Ectodermal cell (in vitro differentiated cells): ENCODE results near the gene RIMS4.
"Not testable (repeated sequence)": the region's sequence is repeated elsewhere in the genome, so short reads cannot be mapped to it uniquely, and the experiment has no call there.

ENCODE experiments used
- H3K27ac ChIP-seq: 2 replicates; pipeline ENCODE4 v1.7.0; 2013; ENCODE audit warnings: mild to moderate bottlenecking, low read depth, low read length; ENCODE audit not compliant: insufficient read depth, poor library complexity, severe bottlenecking
- H3K27me3 ChIP-seq: 2 replicates; pipeline ENCODE4 v1.7.0; 2013; ENCODE audit warnings: mild to moderate bottlenecking, low read length; ENCODE audit not compliant: insufficient read depth, control insufficient read depth, poor library complexity, severe bottlenecking
- H3K36me3 ChIP-seq: one replicate; pipeline ENCODE4 v1.7.0; 2013; ENCODE audit warnings: low read length; ENCODE audit not compliant: control insufficient read depth, insufficient read depth
- H3K4me1 ChIP-seq: one replicate; pipeline ENCODE4 v1.7.0; 2013; ENCODE audit warnings: low read length; ENCODE audit not compliant: control insufficient read depth, insufficient read depth
- H3K4me3 ChIP-seq: 2 replicates; pipeline ENCODE4 v1.7.0; 2013; ENCODE audit warnings: low read depth, low read length, control low read depth; ENCODE audit not compliant: insufficient read depth
- H3K9me3 ChIP-seq: 2 replicates; pipeline ENCODE4 v1.7.0; 2013; ENCODE audit warnings: mild to moderate bottlenecking, low read length, moderate library complexity; ENCODE audit not compliant: control insufficient read depth
- WGBS, 2 experiments: methylation state at CpG; one replicate each; pipeline ENCODE4 v1.1.7; 2013; ENCODE audit warnings: missing lambda C conversion rate in 2 of 2; 5-methylcytosine and 5-hydroxymethylcytosine counted together

RIMS4 gene

GRCh38 chr20:44768854-44769480 is 41.4 kb downstream of the RIMS4 start:
- WGBS, 2 experiments = 86 to 87% methylated on average over 5 of the region's 5 CpGs
- Histone ChIP-seq H3K27ac (no peak overlapping the region), H3K27me3 (no peaks in the 10 kb centered on the region)

DNA sequence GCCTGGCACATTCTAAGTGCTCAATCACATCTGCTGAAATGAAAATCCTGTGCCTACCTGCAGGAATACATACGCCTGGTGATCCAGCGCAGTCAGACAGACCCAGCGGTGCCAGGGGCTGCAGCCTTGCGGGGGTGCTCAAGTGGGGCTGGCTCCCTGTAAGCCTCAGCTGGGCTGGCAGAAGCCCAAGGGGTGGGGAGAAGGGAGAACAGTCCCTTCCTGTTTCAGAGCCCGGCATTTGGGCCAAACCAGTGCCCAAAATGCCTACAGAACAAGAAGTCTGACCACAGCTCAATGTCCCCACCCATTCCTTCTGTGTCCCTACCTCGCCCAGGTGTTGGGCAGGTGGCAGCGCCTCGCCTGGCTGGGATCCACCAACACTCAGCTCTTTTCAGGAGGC is 42.1 kb downstream of the RIMS4 start:
- Histone ChIP-seq H3K4me1 (peaks cover under 1% of the 10 kb centered on the region), H3K27me3 (no peaks in the 10 kb centered on the region), H3K36me3 (no peaks in the 10 kb centered on the region), H3K27ac (no peak overlapping the region), H3K4me3 (no peak overlapping the region), H3K9me3 (no peaks in the 10 kb centered on the region)
- WGBS, 2 experiments = 90 to 93% methylated on average over 8 of the region's 8 CpGs

More at GRCh38 chr20:44768854-44769480, 41.4 kb downstream of the RIMS4 start:
- H3K36me3 ChIP-seq = no peaks in the 10 kb centered on the region
- no peaks in the 10 kb centered on the region for H3K9me3 ChIP-seq
- H3K4me1 ChIP-seq = no peaks in the 10 kb centered on the region
- no peak overlapping the region for H3K4me3 ChIP-seq

GRCh38 chr20:44765701-44766347 is 44.5 kb downstream of the RIMS4 start:
- H3K36me3 ChIP-seq = no peaks in the 10 kb centered on the region
- H3K4me3 ChIP-seq = no peak overlapping the region
- no peak overlapping the region for H3K27ac ChIP-seq
- H3K4me1 ChIP-seq = peaks cover 14% of the 10 kb centered on the region
- no peaks in the 10 kb centered on the region for H3K9me3 ChIP-seq
- 81 to 88% methylated on average over 6 to 7 of the region's 7 CpGs for WGBS, 2 experiments
- no peaks in the 10 kb centered on the region for H3K27me3 ChIP-seq

- 62 to 78% methylated on average over 4 of the region's 4 CpGs for WGBS, 2 experiments
- Histone ChIP-seq H3K36me3 (no peaks in the 10 kb centered on the region), H3K27me3 (peaks cover 4% of the 10 kb centered on the region), H3K4me3 (no peak overlapping the region), H3K9me3 (no peaks in the 10 kb centered on the region), H3K4me1 (peaks cover 14% of the 10 kb centered on the region), H3K27ac (no peak overlapping the region)
These were observed 45.3 kb downstream of the RIMS4 start for GRCh38 chr20:44765091-44765490.

- not testable (repeated sequence) for H3K27ac ChIP-seq, H3K36me3 ChIP-seq, H3K4me3 ChIP-seq, H3K9me3 ChIP-seq
- H3K27me3 ChIP-seq = peaks cover 11% of the 10 kb centered on the region
- 84 to 88% methylated on average over 2 to 3 of the region's 3 CpGs for WGBS, 2 experiments
- H3K4me1 ChIP-seq = peaks cover 14% of the 10 kb centered on the region
These were observed 46.5 kb downstream of the RIMS4 start for GRCh38 chr20:44763798-44764197.

- no peak overlapping the region for H3K27ac ChIP-seq
- WGBS, 2 experiments = 80 to 82% methylated on average over 10 of the region's 10 CpGs
These were observed 47.7 kb downstream of the RIMS4 start for GRCh38 chr20:44762466-44763140.

DNA sequence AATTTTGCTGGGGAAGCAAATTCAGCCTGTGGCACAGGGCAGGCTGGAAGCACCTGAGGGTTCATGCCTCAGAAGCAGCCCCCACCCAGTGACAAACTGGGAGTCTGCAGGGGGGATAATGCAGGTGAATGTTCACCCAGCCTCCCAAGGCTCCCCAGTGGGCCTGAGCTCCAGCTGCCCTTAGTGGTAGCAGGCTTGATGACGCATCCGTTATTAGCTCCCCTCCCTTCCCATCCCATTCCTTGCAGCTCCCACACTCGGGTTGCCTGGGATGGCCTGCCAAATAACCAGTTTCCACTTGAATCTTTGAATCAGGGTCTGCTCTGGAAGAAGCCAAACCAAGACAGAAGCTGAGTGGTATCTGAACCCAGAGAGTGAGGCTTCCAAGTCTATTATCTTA is 48.9 kb downstream of the RIMS4 start:
- 72 to 74% methylated on average over 3 of the region's 3 CpGs for WGBS, 2 experiments
- Histone ChIP-seq H3K4me3 (no peak overlapping the region), H3K27ac (no peak overlapping the region)

More at GRCh38 chr20:44762466-44763140, 47.7 kb downstream of the RIMS4 start:
- H3K9me3 ChIP-seq = no peaks in the 10 kb centered on the region
- no peak overlapping the region for H3K4me3 ChIP-seq
- peaks cover 14% of the 10 kb centered on the region for H3K4me1 ChIP-seq
- H3K27me3 ChIP-seq = peaks cover 11% of the 10 kb centered on the region
- H3K36me3 ChIP-seq = no peaks in the 10 kb centered on the region

GRCh38 chr20:44759595-44759994 is 50.8 kb downstream of the RIMS4 start:
- no peaks in the 10 kb centered on the region for H3K9me3 ChIP-seq
- H3K27me3 ChIP-seq = peaks cover 11% of the 10 kb centered on the region
- H3K27ac ChIP-seq = no peak overlapping the region
- H3K4me3 ChIP-seq = no peak overlapping the region
- no peaks in the 10 kb centered on the region for H3K36me3 ChIP-seq
- WGBS, 2 experiments = 93 to 96% methylated on average over 1 of the region's 1 CpG
- H3K4me1 ChIP-seq = peaks cover 14% of the 10 kb centered on the region

More for the DNA sequence above, 48.9 kb downstream of the RIMS4 start:
- no peaks in the 10 kb centered on the region for H3K9me3 ChIP-seq
- H3K27me3 ChIP-seq = peaks cover 11% of the 10 kb centered on the region
- H3K36me3 ChIP-seq = no peaks in the 10 kb centered on the region
- peaks cover 14% of the 10 kb centered on the region for H3K4me1 ChIP-seq

DNA sequence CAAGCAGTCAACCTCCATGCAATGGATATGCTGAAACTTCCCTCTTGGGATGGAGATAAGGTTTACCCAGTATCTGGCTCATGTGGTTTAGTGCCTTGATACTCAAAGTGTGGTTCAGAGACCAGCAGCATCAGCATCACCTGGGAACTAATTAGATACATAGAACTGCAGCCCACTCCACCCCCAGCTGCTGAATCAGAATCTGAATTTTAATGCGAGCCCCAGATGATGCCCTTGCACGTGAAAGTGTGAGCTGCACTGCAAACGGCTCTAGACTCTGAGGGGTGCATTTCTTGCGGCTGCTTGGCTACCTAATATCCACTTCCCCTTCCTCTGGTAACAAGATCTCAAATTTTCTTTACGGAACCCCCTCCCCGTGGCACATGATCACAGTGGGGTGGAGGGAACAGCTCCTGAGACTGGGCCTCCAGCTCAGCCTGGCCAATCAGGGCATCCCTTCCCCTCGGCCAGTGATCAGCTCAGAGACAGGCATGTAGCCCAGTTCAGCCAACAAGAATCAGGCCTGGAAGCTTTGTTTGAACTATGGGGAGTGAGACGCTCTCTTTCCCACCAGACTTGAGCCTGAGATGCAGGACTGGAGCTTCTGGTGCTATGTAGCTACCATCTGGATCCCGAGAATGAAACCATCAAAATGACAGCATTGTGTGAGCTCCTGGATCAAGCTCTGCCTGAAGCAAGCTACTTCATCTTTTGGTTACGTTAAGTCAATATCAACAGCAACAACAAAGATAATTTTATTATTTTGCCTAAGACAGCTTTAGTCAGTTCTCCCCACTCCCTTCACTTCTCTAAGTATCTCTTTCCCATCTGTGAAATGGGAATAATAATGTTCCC is 51.9 kb downstream of the RIMS4 start:
- WGBS, 2 experiments = 85 to 90% methylated on average over 10 of the region's 10 CpGs
- Histone ChIP-seq H3K4me1 (peaks cover 19% of the 10 kb centered on the region), H3K27ac (no peak overlapping the region), H3K9me3 (no peaks in the 10 kb centered on the region), H3K4me3 (no peak overlapping the region), H3K36me3 (no peaks in the 10 kb centered on the region), H3K27me3 (peaks cover 11% of the 10 kb centered on the region)
